ENCODE measurements around the gene L3MBTL2.
"Not testable (repeated sequence)": the region's sequence is repeated elsewhere in the genome, so short reads cannot be mapped to it uniquely, and the experiment has no call there.

L3MBTL2 gene

GRCh38 chr22:41257696-41258095, 52.6 kb downstream of the L3MBTL2 start:
- TF ChIP-seq, protein P1, sequence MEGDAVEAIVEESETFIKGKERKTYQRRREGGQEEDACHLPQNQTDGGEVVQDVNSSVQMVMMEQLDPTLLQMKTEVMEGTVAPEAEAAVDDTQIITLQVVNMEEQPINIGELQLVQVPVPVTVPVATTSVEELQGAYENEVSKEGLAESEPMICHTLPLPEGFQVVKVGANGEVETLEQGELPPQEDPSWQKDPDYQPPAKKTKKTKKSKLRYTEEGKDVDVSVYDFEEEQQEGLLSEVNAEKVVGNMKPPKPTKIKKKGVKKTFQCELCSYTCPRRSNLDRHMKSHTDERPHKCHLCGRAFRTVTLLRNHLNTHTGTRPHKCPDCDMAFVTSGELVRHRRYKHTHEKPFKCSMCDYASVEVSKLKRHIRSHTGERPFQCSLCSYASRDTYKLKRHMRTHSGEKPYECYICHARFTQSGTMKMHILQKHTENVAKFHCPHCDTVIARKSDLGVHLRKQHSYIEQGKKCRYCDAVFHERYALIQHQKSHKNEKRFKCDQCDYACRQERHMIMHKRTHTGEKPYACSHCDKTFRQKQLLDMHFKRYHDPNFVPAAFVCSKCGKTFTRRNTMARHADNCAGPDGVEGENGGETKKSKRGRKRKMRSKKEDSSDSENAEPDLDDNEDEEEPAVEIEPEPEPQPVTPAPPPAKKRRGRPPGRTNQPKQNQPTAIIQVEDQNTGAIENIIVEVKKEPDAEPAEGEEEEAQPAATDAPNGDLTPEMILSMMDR (IDR thresholded peaks at IDR 0.05; ENCODE audit: poor library complexity, severe bottlenecking) = no peak
- Histone ChIP-seq H3K27ac (ENCODE audit: poor library complexity, severe bottlenecking) (no peak overlapping the region), H3K4me1 (ENCODE audit: insufficient read depth, poor library complexity, severe bottlenecking) (no peaks in the 10 kb centered on the region), H3K4me3 (ENCODE audit: severe bottlenecking) (no peak overlapping the region), H3K27me3 (ENCODE audit: insufficient read depth, poor library complexity, severe bottlenecking) (no peaks in the 10 kb centered on the region), H3K9me3 (ENCODE audit: severe bottlenecking) (no peaks in the 10 kb centered on the region), H3K36me3 (ENCODE audit: low read depth) (peaks cover 97% of the 10 kb centered on the region)
- no peak for ATAC-seq (ENCODE audit: low read depth)
- DNase-seq (ENCODE audit: low spot score) = no peak

DNA sequence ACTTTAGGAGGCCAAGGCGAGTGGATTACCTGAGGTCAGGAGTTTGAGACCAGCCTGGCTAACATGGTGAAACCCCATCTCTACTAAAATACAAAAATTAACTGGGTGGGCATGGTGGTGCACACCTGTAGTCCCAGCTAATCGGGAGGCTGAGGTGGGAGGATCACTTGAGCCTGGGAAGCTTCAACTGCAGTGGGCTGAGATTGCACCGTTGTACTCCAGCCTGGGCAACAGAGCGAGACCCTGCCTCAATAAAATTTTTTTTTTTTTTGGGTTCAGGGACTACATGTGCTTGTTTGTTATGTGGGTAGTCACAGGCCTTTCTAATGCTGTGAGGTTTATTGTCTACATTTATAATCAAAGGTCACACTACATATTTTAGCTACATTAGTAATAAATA, 54.6 kb downstream of the L3MBTL2 start:
- not testable (repeated sequence) for H3K4me1 ChIP-seq (ENCODE audit: insufficient read depth, poor library complexity, severe bottlenecking); H3K9me3 ChIP-seq (ENCODE audit: severe bottlenecking); ATAC-seq (ENCODE audit: low read depth); H3K27ac ChIP-seq (ENCODE audit: poor library complexity, severe bottlenecking); H3K4me3 ChIP-seq (ENCODE audit: severe bottlenecking); H3K27me3 ChIP-seq (ENCODE audit: insufficient read depth, poor library complexity, severe bottlenecking); DNase-seq (ENCODE audit: low spot score)
- H3K36me3 ChIP-seq (ENCODE audit: low read depth) = peaks cover 97% of the 10 kb centered on the region

DNA sequence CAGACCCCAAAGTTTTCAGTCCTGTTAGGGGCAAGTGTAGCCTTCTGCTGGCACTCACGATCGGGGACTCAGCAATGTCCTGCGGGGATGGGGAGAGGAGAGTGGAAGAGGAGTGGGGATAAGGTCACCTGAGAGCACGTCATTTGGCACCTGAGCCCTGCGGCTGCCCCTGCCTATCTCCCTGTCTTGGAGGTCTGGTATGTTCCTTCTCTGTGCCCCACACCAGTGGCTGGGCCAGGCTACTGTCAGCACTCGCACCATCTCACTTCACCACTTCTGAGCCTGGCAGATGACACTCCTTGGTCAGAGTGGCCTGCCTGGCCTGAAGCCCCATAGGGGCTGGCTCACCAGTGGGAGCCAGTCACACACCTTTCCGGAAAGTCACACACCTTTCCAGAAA, 55.8 kb downstream of the L3MBTL2 start:
- Histone ChIP-seq H3K9me3 (ENCODE audit: severe bottlenecking) (no peaks in the 10 kb centered on the region), H3K4me1 (ENCODE audit: insufficient read depth, poor library complexity, severe bottlenecking) (no peaks in the 10 kb centered on the region), H3K4me3 (ENCODE audit: severe bottlenecking) (no peak overlapping the region), H3K27ac (ENCODE audit: poor library complexity, severe bottlenecking) (no peak overlapping the region), H3K36me3 (ENCODE audit: low read depth) (peaks cover 99% of the 10 kb centered on the region), H3K27me3 (ENCODE audit: insufficient read depth, poor library complexity, severe bottlenecking) (no peaks in the 10 kb centered on the region)
- TF ChIP-seq, protein P1 (IDR thresholded peaks at IDR 0.05; ENCODE audit: poor library complexity, severe bottlenecking) = no peak
- no peak for DNase-seq (ENCODE audit: low spot score)
- no peak for ATAC-seq (ENCODE audit: low read depth)

- TF ChIP-seq, protein P1 (IDR thresholded peaks at IDR 0.05; ENCODE audit: poor library complexity, severe bottlenecking) = no peak
- Histone ChIP-seq H3K27ac (ENCODE audit: poor library complexity, severe bottlenecking) (no peak overlapping the region), H3K4me1 (ENCODE audit: insufficient read depth, poor library complexity, severe bottlenecking) (no peaks in the 10 kb centered on the region), H3K27me3 (ENCODE audit: insufficient read depth, poor library complexity, severe bottlenecking) (no peaks in the 10 kb centered on the region), H3K9me3 (ENCODE audit: severe bottlenecking) (no peaks in the 10 kb centered on the region), H3K4me3 (ENCODE audit: severe bottlenecking) (no peak overlapping the region), H3K36me3 (ENCODE audit: low read depth) (peaks cover 95% of the 10 kb centered on the region)
- ATAC-seq (ENCODE audit: low read depth) (no peak), DNase-seq (ENCODE audit: low spot score) (no peak)
These were observed 56.6 kb downstream of the L3MBTL2 start for GRCh38 chr22:41261541-41262249.

DNA sequence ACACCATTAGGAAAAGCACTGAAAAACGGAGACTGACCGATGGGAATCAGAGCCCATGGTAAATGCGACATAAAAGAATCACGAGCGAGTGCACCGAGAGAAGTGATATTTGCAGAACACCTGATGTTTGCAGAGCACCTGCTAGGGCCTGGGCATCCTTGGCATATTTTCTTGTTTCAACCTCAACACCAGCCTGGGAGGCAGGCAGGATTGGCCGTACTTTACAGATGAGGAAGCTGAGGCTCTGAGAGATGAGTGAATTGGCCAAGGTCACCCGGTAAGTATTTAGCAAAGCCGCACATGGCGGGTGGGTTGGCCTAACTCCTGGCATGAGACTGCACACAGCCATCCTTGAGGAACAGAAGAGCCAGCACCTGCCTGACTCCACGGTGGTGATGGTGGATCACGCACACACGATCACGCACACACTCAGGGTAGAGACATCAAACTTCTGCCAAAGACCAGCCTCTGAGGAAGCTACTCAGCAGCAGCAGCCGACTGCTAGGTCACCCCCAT, 57.2 kb downstream of the L3MBTL2 start:
- H3K4me1 ChIP-seq (ENCODE audit: insufficient read depth, poor library complexity, severe bottlenecking) = no peaks in the 10 kb centered on the region
- no peaks in the 10 kb centered on the region for H3K27me3 ChIP-seq (ENCODE audit: insufficient read depth, poor library complexity, severe bottlenecking)
- H3K36me3 ChIP-seq (ENCODE audit: low read depth) = peaks cover 94% of the 10 kb centered on the region
- H3K27ac ChIP-seq (ENCODE audit: poor library complexity, severe bottlenecking) = no peak overlapping the region
- no peak for ATAC-seq (ENCODE audit: low read depth)
- H3K9me3 ChIP-seq (ENCODE audit: severe bottlenecking) = no peaks in the 10 kb centered on the region
- TF ChIP-seq, protein P1 (IDR thresholded peaks at IDR 0.05; ENCODE audit: poor library complexity, severe bottlenecking) = no peak
- H3K4me3 ChIP-seq (ENCODE audit: severe bottlenecking) = no peak overlapping the region
- DNase-seq (ENCODE audit: low spot score) = no peak
